Stimulated activated CD4-positive, alpha-beta T cell treated with anti-CD3 and anti-CD28 coated beads, Interleukin-12 subunit alpha, Interleukin-12 subunit beta, amount 100 ng/mL, for 4 hours (primary cell): ENCODE results near the gene ATRNL1.

Source experiments
- DNase-seq: peaks from one replicate; pipeline ENCODE4 v3.0.0-alpha.2; 2020

ATRNL1 gene

DNA sequence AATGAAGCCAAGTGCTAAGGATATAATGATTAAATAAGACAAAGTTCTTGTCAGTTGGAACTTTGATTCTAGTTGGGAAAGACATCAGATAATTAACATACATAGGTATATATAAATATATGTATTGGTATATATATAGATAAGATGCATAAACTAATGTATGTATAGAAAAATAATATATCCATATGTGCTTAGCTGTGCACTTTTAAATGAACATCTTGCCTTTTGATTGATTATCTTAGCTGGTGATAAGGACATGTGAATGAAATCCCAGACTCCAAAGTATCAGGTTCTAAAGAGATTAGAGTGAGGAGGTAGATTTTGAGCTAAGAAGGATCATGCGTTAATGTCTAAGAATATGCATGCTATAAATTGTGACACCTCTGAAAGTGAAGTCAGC, 822.3 kb downstream of the ATRNL1 start:
- DNase-seq = no peak

DNA sequence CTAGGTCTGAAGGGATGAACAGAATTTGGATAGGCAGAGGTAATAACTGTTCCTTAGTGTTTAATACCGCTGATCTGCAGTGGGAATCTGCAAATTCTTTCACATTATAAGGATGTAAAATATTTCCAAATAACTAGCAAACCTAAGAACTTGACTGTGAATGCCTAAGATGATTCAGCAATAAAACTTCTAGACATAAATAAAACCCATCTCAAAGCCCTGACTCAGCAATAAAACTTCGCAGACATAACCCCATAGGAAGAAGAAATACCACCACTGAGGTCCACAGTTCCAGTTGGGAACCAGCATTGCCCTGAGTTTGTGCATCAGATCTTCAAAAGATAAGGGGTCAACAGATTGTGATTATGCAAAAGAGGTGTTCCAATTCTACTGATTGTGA, 825.6 kb downstream of the ATRNL1 start:
- no peak for DNase-seq

DNA sequence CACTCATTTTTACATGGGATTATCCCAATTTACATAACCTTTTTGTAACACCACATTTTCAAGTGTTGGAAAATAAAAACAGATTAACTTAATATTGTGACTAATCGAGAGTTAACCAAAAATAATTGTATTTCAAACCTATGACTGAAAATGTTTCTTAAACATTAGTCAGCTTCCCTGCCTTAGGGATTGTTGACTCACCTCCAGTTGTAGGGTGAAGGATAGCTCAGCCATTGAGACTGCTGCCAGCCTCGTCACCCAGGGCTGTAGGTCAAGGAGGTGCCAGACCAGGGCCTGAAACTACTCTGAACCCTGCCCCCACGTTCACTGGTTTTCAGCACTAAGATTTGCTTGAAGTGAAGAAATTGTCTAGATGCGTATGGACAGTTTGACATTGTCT, 828.6 kb downstream of the ATRNL1 start:
- no peak for DNase-seq

DNA sequence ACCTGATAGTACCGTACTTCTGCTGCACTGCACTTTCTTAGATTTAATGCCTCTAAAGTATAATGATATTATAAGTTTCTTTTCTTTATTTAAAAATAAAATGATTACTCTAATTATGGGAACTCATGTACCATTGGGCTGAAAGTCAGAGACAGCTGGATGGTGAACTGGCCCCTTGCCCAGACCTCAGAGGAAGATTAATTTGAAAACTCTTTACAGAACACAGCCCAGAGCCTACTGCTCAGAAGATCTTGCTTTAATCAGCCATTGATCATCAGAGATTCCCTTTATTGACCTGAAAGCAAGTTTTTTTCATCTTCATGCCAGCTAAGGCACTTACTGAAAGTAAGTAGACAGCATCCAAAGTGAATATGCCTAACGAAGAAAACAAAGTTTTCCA, 838.1 kb downstream of the ATRNL1 start:
- no peak for DNase-seq

DNA sequence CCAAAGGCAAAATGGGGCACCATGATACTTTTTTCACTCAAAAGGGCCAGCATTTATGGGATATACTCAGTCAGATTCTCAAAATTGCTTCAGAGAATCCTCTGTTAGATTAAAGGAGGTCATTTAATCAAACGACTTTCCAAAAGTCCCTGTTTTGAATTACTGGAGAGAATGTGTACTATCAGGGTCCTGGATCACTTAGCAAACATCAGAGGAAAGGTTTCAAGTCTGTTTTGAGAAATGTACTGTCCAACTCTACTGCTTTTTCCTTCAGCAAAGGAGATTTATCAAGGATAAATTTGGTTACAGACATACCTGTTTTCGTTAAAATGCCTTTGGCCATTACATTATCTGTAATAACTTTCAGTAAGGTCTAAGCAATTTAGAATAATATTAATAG, 838.9 kb downstream of the ATRNL1 start:
- no peak for DNase-seq

DNA sequence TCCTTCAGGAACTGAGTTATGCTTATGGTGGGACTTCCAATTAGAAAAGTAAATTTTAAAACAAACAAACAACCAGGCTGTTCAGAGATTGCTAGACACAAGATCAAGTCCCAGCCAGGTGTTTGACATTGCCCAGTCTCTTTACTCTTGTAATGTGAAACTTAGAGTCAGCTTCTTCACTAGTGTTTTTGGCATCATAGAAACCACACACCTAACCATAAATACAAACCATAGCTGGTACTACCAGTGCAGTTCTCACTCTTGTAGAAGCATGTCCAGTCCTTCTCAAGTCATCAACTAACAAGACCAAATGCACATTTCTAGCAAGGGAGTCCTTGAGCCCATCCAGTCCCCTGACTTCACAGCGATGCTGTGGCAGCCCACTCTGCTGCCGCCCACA, 839.9 kb downstream of the ATRNL1 start:
- DNase-seq = no peak

DNA sequence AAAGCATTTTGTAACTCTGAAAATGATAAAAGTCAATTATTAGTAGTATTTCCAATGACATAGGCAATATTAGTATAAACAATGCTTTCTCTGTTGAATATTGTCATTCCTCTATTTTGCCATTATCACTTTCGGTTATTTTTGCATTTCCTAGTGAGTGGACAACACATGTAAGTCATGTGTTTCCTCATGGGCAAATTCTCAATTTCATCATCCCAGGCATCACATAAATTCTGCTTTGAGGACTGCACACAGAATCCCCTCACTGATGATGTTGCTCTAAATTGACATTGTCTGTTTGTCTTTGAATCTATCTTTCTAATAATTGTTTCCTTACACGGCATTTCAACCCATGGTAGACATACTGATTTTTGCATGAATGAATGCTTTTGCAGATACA, 842.6 kb downstream of the ATRNL1 start:
- DNase-seq = no peak

DNA sequence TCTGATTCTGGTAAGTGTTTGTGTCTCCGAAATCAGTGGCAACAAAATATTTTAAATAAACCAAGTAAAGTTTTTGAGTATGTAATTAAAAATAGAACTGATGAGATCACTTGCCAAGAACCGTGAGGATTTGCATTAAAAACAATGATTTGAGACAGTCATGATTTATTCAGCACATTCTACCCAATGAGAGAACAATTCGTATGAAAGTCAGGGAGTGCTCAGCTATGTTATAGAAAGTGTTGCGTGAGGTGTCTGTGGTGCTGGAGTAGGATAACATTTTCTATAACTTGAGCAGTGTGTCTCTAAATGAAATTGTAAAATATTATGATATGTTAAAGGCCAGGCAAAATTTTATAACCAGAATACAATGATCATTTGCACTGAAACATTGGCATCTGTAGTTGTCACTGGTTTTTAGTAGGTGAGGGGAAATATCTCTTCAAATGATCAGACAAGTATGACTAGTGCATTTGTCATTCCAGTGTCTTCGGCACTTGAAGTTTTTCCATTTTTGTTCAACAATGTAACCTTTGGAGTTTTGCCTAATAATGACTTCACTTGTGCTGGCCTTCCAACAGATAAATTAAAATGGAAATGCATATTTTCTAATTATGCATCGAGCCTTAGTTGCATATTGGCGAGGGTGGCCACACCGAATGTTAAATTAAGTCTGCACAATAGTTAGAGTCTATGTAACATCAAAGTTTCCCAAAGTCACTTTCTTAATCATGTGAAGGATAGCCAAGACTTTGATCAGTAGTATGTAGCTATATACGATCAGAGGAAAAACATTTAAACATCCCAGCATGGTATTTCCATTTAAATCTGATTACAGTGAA, 844.0 kb downstream of the ATRNL1 start:
- DNase-seq = no peak

DNA sequence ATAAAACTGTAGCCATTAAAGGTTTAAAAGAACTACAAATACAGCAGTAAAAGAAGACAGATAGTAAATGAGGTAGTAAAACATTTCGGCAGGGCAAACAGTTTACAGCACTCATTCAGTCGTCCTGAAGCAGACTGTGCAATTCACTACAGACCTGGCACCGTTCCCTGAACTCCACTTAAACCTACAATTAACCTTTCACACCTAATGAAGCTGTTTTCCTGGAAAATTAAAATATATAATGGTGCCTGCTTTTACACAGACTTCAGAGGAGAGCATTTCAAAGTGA, 844.5 kb downstream of the ATRNL1 start:
- no peak for DNase-seq

DNA sequence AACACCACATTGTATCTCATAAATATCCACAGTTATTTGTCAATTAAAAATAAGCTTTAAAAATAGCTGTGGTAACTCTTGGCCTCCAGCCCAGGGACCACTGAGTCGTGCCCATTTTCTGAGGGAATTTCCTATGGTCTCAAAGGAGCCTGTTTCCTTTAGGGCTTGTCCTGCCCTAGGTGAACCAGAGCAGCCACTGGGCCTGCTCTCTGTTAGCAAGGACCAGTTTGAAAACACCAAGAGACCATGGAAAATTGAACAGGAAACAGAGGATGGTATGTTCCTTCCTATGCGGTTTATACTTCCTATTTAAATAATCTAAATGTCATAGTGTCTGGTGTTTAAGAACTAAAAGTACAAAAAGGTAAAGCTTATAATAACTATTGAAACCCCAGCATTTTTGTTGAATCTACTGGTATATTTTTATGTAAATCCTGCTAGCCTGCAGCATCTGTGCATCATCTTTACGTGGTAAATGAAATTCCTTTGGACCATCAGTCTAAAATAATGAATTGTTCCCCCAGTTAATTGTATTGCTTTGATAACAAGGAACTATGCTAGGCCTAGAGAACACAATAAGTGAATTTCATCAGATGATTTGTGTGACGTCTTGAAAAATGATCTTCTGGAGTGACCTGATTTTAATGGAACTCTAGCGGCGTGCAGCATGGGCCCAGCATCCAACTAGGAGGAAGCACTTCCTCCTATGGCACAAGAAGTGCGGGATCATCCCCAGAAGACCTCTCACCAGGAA, 846.1 kb downstream of the ATRNL1 start:
- no peak for DNase-seq

DNA sequence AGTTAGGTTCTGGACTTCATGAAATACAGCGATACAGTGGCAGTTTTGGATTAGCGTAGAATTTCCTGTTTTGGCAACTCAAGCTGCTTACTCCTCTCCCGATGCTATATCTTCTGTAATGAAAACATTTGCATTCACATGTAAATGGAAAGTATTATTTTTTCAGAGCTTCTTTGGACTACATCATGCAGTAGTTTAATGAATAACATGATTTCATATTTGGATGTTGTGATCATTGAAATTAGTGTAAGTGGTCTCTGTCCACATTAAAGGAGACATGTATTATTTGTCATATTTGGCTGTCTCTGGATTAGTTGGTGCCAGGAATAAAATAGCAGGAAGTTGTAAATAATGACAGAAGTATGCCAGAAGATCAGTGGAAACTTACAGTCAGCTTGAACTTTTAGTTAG, 848.2 kb downstream of the ATRNL1 start:
- no peak for DNase-seq

DNA sequence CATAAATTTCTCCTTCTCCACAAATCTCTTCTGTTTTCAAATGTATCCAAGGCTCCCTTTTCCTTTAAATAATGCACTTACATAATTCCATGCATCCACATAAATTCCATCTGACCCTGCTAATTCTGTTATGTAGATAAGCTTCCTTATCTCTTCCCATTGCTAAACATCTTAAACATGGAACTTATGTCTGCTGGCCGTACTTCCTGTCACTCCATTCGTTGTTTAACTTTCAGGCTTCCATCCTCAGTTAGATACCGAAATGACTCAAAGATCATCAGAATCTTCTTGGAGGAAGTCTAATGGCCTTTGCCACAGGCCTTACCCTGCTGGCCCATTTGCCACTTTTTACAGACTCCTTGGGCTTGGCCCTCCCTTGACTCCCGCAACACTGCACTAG, 848.9 kb downstream of the ATRNL1 start:
- no peak for DNase-seq

DNA sequence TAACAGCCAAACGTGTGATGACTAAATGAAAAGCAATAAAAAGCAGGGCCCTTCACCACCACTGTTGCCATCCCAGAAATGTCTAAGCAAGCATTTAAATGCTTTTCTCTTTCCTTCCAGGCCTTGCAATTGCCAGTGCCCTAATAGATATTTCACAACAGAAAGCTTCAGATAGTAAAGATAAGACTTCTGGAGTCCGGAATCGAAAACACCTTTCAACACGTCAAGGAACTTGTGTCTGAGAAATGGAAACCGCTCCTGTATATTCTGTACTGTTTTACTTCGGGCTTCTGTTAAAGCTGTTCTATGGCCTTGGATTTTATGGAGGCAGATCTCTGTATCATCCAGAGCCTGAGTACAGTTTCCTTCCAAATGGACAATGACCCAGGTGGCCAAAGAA, 851.4 kb downstream of the ATRNL1 start:
- no peak for DNase-seq

DNA sequence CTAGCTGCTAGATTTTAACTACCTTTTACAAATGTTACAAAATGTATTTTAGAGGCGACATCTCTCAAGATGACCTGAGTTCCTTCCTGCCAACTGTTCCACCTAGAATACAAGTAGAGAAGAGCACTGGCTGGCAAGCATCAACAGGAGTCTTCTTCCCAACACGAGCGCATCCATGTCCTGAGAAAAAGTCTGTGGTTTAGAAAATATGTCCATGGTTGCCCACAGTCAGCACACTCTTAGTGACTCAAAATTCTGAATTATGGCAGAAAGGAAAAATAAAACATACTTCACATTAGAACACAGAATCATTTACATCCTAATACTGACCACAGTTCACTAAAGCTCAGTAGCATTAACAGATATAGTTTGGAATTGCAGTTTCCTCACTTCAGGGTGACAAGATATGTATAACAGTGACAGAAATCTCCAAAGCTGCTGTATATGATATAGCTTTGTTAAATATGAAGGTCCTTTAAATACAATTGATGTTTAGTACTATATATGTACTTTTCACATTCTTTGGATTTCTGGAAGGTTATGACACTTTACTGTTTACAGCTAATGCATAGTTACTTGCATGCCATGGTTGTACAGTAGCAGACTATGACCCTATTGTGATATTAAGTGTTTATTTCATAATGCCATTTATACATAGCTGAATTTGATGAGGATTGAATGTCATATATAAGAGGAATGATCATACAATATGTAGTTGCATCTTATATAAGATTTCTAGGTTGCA, 852.7 kb downstream of the ATRNL1 start:
- no peak for DNase-seq

DNA sequence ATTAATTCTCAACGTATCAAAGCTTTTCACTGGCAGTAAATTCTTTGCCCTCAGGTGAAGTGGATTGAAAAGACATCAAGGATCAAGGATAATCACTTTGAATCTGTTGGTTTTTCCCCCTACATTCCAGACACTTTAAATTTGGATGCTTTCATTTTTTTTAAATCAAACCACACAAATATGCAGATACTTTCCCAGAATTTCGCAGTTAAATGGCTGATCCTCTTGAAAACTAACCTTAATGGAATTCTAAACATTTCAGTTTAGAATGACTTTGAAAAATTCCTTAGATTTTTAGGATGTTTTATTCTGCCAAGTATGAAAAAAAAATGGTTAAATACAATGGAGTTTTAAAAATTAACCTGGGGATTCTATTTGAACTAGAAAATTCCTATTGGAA, 853.9 kb downstream of the ATRNL1 start:
- no peak for DNase-seq

DNA sequence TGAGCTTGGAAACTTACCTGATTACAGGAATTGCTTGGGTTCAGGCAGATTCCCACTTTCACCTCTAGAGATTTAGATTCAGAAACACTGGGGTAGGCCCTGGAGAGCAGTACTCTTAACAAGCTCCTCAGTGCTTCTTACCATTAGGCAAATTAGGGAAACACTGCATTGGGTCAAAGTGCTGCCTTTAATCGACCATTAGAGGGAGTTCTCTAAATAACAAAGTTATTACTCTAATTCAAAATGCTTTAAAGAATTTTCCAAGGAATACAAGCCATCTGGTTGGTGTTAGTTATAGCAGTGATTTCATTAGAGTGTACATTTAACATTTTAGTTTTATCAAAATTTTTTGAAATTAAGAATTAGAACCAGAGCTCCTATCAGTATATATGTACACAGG, 855.3 kb downstream of the ATRNL1 start:
- no peak for DNase-seq

DNA sequence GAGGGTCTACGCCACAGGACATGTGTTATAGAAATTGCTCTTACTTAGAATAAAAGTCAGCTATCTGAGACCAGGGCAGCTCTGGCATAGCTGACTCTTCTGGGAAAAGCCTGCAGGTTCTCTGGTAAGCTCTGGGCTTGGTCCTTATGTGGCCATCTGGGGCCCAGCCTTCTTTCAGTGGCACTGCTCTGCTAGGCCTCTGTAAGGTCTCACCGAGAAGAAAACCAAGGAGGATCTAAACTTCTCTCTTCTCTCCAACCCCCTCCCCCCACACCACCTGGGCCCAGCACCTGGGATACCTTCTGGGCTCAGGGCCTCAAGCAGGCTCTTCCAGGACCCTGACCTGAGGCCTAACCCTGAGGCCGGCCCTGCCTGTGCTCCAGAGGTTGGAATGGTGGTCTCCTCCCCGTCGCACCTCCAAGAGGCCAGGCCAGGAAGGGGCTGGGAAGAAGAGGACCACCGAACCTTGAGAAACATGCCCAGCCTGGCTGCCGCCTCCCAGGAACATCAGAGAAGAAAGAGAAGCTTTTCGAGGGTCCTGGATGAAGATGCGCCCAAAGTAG, 856.2 kb downstream of the ATRNL1 start:
- no peak for DNase-seq

DNA sequence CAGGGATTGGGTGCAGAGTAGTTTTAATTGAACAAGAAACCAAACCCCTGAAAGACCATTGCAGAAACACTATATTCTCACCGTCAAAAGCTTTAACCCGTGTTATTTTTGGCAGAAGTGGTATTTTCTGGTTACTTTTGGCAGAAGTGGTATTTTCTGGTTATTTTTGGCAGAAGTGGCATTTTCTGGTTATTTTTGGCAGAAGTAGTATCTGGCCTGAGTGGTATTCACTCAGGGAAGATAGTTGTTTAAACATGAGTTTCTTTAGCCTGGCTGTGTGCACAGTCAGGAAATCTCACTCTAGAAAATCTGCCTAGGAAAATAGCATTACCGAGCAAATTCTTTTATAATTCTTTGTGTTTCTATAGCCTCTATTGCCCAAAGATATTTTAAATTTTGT, 857.2 kb downstream of the ATRNL1 start:
- DNase-seq = no peak

DNA sequence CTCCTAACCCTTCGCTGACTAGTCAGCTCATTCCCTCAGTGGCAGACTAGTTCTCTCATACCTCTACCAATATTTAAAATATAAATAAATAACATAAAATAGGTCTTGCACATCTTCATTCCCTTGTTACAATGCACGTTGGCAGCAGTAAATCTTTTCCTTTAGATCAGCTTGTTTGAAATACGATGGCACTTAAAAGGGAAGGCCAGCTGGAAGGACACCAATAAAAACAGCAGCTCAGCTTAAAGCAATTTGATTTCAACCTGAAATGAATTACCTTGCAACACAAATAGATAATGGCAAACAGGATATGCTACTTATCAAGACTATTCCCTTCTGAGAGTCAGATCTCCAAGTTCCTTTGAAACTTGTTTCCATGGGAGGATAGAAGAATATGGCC, 858.1 kb downstream of the ATRNL1 start:
- no peak for DNase-seq

DNA sequence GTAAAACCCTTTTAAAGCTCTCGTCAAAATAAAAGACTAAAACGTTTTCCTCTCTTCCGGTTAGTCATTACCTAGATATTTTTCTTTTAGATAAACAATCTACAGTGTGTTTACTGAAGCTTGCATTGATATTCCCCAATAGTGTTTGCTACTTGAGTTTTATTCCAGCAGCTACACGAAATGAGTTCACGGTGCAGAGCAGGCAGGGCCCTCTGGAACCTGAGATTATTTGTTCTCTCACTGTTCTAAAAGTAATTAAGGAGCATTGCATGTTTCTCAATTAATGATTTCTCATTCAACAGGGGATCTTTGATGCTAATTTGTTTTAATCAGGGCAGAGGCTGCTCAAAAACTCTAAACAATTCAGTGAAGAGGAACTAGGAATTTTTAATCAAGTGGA, 860.1 kb downstream of the ATRNL1 start:
- no peak for DNase-seq

DNA sequence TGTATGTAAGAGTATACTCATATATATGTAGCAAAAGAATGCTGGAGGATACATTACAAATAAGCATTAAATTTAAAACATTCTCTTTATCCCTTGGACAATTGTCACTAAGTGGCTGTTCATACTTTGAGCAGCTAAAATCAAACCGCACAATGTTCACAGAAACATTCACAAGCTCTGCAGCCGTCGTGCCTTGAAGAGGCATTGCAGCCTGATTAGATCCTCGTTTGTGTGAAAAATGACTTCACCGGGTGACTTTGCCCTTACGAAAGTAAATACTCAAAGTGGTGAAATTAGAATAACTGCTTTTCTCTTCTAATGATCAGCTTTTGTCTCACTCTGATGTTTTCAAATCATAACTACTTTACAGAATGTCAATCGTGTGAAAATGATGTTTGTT, 860.8 kb downstream of the ATRNL1 start:
- no peak for DNase-seq

DNA sequence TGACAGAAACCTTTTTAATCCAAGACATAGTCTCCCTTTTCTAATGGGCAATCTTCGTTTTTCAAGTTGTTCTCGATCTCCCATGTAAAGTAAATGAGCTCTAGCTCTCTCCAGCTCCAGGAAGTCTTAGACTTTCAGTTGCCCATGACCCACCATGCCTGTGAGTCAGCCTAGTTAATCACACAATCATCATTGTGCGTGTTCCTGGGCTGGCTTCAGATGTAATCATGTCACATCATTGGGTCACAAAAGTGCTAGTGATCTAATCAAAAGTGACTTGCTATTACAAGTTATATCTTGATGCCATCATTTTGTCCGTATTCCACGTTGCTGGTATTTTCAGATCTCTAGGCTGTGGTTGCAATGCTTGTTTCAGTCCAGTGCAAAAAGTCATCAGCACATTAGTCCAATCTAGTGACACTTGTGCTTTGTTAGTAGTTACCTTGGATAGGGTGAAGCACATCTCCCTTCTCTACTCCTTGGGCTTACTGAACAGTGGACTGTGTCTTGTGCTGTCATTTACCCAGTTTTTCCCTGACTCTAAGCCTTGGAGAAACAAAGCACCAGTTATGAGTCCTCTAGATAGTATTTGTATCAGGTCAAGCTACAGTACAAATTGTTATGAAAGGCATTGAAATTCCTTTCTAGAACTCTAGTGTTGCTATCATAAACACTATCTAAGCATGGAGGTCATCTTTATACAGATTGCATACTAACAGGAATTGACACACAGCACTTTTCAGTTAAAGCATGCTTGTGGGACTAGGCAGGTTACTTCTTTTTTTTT, 863.3 kb downstream of the ATRNL1 start:
- no peak for DNase-seq

DNA sequence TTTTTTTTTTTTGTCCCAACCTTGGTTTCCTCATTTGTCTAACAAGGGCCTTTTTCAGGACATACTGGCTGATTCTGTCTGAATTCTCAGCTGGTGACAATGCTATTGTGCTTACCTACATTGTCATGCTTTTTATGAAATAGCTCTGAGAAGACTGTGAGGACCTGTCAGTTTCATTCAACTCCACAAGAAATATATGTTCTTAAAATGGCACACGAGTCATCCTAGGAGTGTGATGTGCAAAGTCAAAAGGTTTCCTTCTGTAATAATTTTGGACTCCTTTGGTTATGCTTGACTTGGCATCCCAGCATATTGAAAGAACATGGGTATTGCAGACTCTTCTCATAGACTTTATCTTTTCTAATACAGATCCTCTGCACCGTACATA, 863.8 kb downstream of the ATRNL1 start:
- no peak for DNase-seq
